Testis (tissue), 2 donors: ENCODE data around the gene SPRR2F.

Source experiments
- POLR2A ChIP-seq: fragments of 450-650 bp; IDR thresholded peaks from one replicate; pipeline ENCODE4 v1.6.1; 2017; ENCODE audit warnings: antibody characterized with exemption, mild to moderate bottlenecking, moderate library complexity
- TF ChIP-seq, protein P1 (sequence below), 3 experiments: fragments of 450-650 bp in 2 of 3; fragments of 200-600 bp in 1 of 3; sonication (generic) in 1 of 3; IDR thresholded peaks; one replicate each; pipeline ENCODE4 v1.5.1; 2016 to 2019; ENCODE audit warnings: antibody characterized with exemption in 3 of 3, mild to moderate bottlenecking in 2 of 3, moderate library complexity in 1 of 3

- TF ChIP-seq, protein P1, sequence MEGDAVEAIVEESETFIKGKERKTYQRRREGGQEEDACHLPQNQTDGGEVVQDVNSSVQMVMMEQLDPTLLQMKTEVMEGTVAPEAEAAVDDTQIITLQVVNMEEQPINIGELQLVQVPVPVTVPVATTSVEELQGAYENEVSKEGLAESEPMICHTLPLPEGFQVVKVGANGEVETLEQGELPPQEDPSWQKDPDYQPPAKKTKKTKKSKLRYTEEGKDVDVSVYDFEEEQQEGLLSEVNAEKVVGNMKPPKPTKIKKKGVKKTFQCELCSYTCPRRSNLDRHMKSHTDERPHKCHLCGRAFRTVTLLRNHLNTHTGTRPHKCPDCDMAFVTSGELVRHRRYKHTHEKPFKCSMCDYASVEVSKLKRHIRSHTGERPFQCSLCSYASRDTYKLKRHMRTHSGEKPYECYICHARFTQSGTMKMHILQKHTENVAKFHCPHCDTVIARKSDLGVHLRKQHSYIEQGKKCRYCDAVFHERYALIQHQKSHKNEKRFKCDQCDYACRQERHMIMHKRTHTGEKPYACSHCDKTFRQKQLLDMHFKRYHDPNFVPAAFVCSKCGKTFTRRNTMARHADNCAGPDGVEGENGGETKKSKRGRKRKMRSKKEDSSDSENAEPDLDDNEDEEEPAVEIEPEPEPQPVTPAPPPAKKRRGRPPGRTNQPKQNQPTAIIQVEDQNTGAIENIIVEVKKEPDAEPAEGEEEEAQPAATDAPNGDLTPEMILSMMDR (IDR thresholded peaks at IDR 0.05): no peak
- TF ChIP-seq POLR2A: no peak
Observed at GRCh38 chr1:153100245-153100644, 13.1 kb downstream of the SPRR2F start.
